ENCODE data around the gene EFCAB6. TPM values are rescaled to one million over a fixed set of nuclear protein-coding genes. Genes with fewer than 3 reads are reported as not detected.
A peak's percentile ranks its signal among the peaks of the same experiment; 100 is the strongest.

Gene EFCAB6
- total RNA-seq, 2 donors from 2014 or later, result 0.12 to 1.3 TPM

DNA sequence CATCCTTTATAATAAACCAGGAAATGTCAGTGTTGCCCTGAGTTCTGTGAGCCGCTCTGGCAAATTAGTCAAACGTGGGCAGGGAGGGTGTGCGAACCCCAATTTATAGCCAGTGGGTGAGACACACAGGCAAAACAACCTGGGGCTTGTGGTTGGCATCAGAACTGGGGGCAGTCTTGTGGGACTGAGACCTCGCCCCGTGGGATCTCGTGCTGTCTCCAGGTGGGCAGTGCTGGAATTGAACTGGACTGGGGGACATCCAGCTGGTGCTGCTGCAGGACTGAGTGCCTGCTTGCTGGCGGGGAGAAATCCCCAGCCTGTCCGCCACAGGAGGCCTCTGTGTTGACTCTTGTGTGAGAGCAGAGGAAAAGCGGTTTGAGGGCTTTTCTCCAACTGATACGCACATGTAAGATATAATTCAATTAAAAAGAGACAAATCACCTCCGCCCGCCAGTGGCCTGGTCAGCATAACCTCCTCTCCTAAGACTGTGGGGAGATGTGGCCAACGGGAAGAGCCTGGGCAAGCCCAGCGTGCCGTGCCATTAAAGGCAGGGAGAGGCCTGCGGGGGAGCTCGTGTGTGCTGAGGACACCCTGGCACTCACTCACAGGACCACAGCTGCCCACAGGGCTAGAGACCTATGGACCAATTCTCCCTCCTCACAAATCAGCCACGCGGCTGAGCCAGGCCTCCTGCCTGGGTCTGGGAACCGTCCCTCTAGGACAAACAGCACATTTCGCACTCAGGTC is 31.9 kb upstream of the EFCAB6 start:
- no peaks in the 10 kb centered on the region for H3K4me1 Mint-ChIP-seq (ENCODE audit: low read depth in 2 of 2)
- no peak for DNase-seq (ENCODE audit: low spot score)
- ATAC-seq, result no peak
- no peak overlapping the region for H3K27ac Mint-ChIP-seq
- no peaks in the 10 kb centered on the region for H3K36me3 Mint-ChIP-seq
- no peaks in the 10 kb centered on the region for H3K27me3 Mint-ChIP-seq
- no peak overlapping the region for H3K4me3 Mint-ChIP-seq
- no peaks in the 10 kb centered on the region for H3K9me3 Mint-ChIP-seq

DNA sequence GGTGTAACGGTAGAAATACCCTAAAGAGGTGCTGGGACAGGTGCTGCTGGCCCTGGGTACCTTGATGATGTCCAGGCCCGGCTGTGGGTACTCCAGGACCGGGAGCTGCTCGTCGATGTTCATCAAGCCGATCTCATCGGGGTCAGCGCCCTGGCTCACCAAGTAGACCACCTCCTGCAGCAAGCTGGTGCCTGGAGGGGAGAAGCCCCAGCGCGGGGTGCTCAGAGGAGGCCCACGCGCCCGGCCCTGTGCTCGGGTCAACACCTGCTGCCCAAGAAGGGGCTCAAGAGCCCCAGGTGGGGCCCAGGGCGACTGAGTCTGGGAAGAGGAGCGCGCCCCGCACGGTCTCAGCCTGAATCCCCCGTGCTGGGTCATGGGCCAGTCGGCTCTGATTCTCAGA is 29.6 kb upstream of the EFCAB6 start:
- no peaks in the 10 kb centered on the region for H3K27me3 Mint-ChIP-seq
- H3K9me3 Mint-ChIP-seq, result no peaks in the 10 kb centered on the region
- no peak for DNase-seq (ENCODE audit: low spot score)
- H3K27ac Mint-ChIP-seq, result no peak overlapping the region
- H3K4me3 Mint-ChIP-seq, result no peak overlapping the region
- H3K36me3 Mint-ChIP-seq, result no peaks in the 10 kb centered on the region
- no peak for ATAC-seq
- no peaks in the 10 kb centered on the region for H3K4me1 Mint-ChIP-seq (ENCODE audit: low read depth in 2 of 2)

DNA sequence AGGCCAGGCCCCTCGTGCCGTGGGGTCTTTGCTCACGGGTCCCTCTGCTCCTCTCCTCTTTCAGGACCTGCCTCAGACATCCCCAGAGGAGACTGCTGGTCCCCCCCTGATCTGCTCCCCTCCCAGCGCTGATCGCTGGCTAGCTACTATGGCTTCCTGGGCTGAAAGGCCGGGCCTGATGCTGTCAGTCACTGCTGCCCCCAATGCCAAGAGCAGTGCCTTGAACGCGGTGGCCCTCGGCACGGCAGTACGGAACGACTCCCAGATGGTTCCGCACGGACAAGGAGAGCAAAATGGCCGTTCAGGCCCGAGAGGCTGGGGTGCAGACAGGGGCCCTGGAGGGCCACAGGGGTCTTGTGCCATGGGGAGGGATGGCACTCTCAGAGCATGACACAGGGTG is 28.7 kb upstream of the EFCAB6 start:
- Mint-ChIP-seq H3K27ac (no peak overlapping the region), H3K27me3 (no peaks in the 10 kb centered on the region), H3K9me3 (no peaks in the 10 kb centered on the region), H3K4me1 (ENCODE audit: low read depth in 2 of 2) (no peaks in the 10 kb centered on the region), H3K4me3 (no peak overlapping the region), H3K36me3 (no peaks in the 10 kb centered on the region)
- ATAC-seq (no peak), DNase-seq (ENCODE audit: low spot score) (no peak)

DNA sequence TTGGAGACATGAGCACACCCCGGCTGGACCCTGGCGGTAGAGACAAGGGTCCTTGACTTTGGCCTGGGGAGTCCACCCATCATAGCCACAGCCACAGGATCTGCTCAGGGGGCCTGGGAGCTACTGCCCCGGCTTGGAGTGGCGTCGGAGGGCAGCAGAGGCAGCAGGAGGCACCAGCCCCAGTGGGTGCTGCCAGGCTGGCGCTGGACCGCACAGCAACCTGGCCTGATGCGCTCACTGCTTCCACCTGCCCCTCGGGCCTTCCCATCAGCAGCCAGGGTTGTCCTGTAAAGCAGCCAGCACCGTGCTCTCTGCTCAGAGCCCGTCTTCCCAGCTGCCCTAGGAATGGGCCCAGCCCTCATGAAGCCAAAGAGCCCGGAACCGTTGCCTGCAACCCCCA is 28.3 kb upstream of the EFCAB6 start:
- no peaks in the 10 kb centered on the region for H3K27me3 Mint-ChIP-seq
- H3K36me3 Mint-ChIP-seq, result no peaks in the 10 kb centered on the region
- no peaks in the 10 kb centered on the region for H3K9me3 Mint-ChIP-seq
- H3K4me1 Mint-ChIP-seq (ENCODE audit: low read depth in 2 of 2), result no peaks in the 10 kb centered on the region
- H3K27ac Mint-ChIP-seq, result no peak overlapping the region
- DNase-seq (ENCODE audit: low spot score), result no peak
- ATAC-seq, result no peak
- H3K4me3 Mint-ChIP-seq, result no peak overlapping the region

DNA sequence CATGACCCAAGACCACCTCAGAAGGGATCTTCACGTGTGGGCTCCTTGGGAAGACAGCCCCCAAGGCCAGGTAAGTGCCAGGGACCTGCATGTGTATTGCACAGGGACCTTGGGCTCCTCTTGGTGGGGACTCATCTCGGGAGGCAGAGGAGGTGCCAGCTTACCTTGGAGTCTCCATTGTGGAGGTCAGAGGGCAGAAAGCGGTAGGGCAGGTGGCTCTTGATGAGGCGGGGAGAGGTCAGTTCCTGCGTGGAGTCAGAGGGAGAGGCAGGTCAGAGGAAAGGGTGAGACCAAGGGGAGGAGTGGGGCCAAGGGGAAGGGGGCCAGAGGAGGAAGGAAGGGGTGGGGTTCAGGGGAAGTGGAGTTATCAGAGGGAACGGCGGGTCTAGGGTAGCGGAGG is 27.7 kb upstream of the EFCAB6 start:
- H3K4me1 Mint-ChIP-seq (ENCODE audit: low read depth in 2 of 2), result no peaks in the 10 kb centered on the region
- H3K27ac Mint-ChIP-seq, result no peak overlapping the region
- H3K27me3 Mint-ChIP-seq, result no peaks in the 10 kb centered on the region
- no peak overlapping the region for H3K4me3 Mint-ChIP-seq
- H3K9me3 Mint-ChIP-seq, result no peaks in the 10 kb centered on the region
- DNase-seq (ENCODE audit: low spot score) (no peak), ATAC-seq (no peak)
- H3K36me3 Mint-ChIP-seq, result no peaks in the 10 kb centered on the region

DNA sequence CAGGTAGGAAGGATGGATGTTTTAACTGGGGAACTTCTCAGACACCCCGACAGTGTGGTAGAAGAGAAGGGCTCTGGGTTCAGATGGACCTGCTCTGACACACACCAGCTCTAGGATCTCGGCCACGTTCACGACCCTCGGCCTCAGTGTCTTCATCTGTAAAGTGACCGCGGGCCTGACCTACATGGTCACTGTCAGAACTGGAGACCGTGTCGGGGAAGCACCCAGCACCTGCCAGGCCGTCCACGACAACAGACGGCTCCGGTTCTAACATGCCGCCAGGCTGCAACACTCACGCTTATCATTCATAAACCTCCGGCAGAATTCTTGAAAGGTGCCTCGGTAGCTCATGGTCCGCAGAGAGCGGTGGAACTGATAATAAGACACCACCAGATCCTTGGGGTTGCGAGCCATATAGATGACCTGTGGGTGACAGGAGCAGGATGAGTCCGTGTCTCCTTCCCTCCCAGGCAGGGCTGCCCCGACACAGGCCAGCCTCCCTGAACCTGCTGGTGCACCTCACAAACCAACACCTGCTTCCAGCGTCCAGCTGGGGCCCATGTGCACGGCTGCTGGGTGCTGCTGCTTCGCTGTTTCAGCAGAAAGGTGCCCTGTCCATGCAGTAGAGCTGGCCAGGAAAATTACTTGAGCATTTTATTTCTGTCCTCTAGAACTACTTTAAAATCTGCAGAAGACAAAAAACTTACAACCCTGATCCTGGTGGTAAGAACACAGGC is 26.6 kb upstream of the EFCAB6 start:
- Mint-ChIP-seq H3K36me3 (no peaks in the 10 kb centered on the region), H3K4me1 (ENCODE audit: low read depth in 2 of 2) (no peaks in the 10 kb centered on the region), H3K9me3 (no peaks in the 10 kb centered on the region), H3K4me3 (no peak overlapping the region), H3K27ac (no peak overlapping the region), H3K27me3 (no peaks in the 10 kb centered on the region)
- ATAC-seq, result no peak
- DNase-seq (ENCODE audit: low spot score), result no peak

DNA sequence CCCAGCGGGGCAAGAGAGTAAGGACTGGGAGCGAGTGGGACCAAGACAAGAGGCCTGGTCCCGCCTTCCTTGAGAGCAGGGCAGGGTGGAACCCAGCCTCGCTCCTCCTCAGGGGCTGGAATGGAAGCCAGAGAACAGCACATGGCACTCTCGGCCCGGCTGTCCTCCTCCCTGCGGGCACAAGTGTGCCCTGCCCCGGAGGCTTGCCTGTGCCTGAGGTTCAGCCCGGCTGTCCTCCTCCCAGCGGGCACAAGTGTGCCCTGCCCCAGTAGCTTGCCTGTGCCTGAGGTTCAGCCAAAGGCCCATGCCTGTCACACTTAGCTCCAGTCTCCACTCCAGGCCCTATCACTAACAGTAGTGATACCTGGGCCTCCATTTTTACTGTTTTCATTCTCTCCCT is 26.1 kb upstream of the EFCAB6 start:
- H3K4me3 Mint-ChIP-seq, result no peak overlapping the region
- H3K4me1 Mint-ChIP-seq (ENCODE audit: low read depth in 2 of 2), result no peaks in the 10 kb centered on the region
- H3K36me3 Mint-ChIP-seq, result no peaks in the 10 kb centered on the region
- peak in 1 of 2 donors; percentile 12 for ATAC-seq
- DNase-seq (ENCODE audit: low spot score), result no peak
- no peak overlapping the region for H3K27ac Mint-ChIP-seq
- H3K9me3 Mint-ChIP-seq, result no peaks in the 10 kb centered on the region
- H3K27me3 Mint-ChIP-seq, result no peaks in the 10 kb centered on the region

DNA sequence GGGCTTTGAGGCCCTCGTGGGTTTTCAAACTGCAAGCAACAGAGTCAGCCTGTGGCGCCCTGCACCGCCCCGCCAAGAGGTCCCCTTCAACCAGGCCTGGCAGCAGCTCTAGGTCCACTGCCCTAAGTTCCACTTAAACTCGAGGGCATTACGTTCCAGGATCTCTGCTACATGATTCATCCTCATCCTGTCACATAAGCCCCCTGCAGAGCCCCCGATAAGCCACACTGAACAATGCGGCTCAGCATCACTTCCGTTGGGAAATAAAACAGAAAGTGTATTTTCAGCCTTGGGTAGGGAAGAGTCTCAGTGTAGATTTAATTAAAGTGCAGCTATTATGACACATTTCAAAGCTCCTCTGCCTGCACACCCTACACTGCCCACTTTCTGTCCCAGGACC is 25.6 kb upstream of the EFCAB6 start:
- DNase-seq (ENCODE audit: low spot score), result no peak
- Mint-ChIP-seq H3K4me1 (ENCODE audit: low read depth in 2 of 2) (no peaks in the 10 kb centered on the region), H3K9me3 (no peaks in the 10 kb centered on the region), H3K27me3 (peaks cover 0 to 3% of the 10 kb centered on the region in 2 donors), H3K4me3 (no peak overlapping the region), H3K27ac (no peak overlapping the region), H3K36me3 (no peaks in the 10 kb centered on the region)
- no peak for ATAC-seq

DNA sequence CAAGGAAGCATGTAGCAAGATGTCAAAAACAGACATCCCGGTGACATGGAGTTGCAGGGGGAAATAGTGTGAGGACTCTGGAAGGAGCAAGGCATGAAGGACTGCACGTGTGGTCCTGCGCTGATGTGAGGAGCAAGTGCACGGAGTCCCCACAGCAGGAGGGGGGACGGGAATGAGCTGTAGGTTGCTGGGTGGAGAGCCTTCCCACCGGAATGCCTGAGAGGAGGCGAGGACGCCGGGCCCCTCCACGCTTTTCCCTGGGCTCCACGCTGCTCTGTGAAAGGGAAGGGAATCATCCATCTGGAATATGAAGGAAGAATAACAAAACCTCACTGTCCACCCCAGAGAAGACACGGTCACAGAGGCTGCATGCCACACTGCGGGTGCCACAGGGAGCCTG is 23.6 kb upstream of the EFCAB6 start:
- ATAC-seq (no peak), DNase-seq (ENCODE audit: low spot score) (no peak)
- no peaks in the 10 kb centered on the region for H3K9me3 Mint-ChIP-seq
- H3K36me3 Mint-ChIP-seq, result no peaks in the 10 kb centered on the region
- no peaks in the 10 kb centered on the region for H3K4me1 Mint-ChIP-seq (ENCODE audit: low read depth in 2 of 2)
- no peak overlapping the region for H3K4me3 Mint-ChIP-seq
- H3K27me3 Mint-ChIP-seq, result peaks cover 0 to 3% of the 10 kb centered on the region in 2 donors
- no peak overlapping the region for H3K27ac Mint-ChIP-seq

DNA sequence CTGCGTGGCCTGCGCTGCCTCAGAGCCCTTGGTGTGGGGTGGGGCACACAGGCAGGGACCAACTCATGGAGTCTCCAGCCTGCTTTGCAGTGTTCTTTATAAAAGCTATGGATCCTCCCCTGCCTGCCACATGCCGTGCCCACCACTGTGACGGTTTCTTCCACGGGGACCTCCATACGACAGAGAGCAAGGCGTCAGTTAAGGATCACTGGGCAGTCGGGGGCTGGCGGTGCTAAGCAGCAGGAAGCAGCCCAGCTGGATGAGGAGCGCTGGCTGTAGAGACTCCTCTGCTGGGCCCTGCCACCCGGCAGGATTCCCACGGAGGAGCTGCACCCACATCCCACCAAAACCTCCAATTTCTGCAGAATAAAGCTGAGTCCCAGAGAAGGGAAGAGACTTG is 23.1 kb upstream of the EFCAB6 start:
- Mint-ChIP-seq H3K4me1 (ENCODE audit: low read depth in 2 of 2) (no peaks in the 10 kb centered on the region), H3K36me3 (no peaks in the 10 kb centered on the region), H3K27me3 (peaks cover 0 to 3% of the 10 kb centered on the region in 2 donors), H3K4me3 (no peak overlapping the region), H3K9me3 (no peaks in the 10 kb centered on the region), H3K27ac (no peak overlapping the region)
- DNase-seq (ENCODE audit: low spot score) (no peak), ATAC-seq (no peak)

DNA sequence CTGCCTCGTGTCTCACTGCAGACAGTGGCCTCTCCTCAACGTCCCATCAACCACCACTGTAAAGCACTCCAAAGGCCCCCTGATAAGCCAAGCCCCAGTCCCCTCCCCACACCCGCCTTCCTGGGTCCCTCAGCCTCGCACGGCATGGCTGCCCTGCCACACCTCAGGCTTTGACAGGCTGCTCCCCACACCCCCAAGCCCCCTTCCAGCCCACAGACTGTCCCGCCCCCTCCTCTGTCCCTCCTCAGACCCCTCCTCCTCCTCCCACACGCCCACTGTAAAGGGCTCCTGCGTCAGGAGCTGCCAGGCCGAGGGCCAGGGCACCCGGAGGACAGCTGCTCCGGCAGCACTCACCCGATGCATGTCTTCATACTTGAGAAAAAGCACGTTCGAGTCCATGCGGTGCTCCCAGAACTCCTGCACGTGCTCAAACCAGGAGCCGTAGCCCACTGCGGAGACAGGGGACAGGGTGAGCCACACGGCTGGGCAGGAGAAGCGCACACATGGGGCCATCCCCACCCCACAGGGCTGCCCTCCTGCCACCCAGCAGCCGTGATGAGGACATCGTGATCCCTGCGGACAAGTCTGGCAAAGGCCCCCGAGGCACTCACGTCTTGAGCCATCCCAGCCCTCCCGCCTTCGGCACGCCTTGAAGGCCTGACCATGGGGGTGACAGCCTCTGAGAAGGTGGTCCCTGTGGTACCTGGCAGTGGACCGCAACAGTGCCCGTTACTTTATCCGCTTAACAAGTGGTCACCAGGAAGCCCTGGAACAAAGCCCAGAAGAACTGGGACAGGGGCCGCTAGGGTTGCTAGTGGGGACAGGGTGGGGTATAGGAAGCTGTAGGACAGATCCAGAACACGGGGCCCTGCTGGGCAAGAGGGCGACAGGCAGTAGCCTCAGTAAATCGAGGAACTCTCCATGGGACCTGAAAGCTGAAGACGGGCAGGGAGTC is 21.5 kb upstream of the EFCAB6 start:
- no peaks in the 10 kb centered on the region for H3K4me1 Mint-ChIP-seq (ENCODE audit: low read depth in 2 of 2)
- H3K27ac Mint-ChIP-seq, result no peak overlapping the region
- H3K27me3 Mint-ChIP-seq, result peaks cover 0 to 3% of the 10 kb centered on the region in 2 donors

DNA sequence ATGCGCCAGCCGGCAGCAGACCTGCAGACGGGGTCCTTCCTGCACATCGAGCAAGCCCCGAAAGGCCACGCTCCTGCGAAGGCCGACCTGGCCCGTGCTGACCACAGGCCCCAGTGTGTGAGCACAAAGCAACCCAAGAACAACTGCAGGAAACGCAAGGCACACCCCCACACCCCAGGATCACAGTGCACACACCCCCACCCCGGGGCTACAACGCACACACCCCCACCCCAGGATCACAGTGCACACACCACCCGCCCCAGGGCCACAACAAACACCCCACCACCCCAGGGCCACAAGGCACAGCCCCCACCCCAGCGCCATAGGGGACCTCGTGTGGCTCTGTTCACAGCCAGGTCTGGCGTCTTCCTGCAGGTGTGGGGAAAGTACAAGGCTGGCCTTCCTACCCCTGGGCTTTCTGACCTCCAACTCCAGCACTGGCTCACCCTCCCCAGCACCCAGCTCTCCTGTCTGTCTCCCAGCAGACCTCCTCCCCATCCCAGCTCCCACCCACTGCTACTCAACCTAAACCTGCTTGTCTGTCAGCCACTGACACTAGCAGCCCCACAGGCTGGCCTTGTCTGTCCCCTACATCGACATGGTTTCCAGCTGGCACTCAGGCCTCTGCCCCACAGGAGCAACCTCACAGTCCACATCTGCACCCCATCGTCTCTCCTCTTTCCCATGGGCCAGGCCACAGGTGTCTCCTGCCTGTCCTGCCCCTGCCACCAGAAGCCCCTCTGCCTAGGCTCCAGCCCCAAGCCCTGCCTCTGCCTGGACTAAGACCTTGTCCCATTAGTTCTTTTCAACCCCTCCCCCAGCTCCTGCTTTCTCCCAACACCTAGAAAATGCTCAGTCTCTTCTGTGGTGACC is 20.5 kb upstream of the EFCAB6 start:
- Mint-ChIP-seq H3K27me3 (peaks cover 0 to 3% of the 10 kb centered on the region in 2 donors), H3K4me1 (ENCODE audit: low read depth in 2 of 2) (no peaks in the 10 kb centered on the region), H3K27ac (no peak overlapping the region), H3K36me3 (no peaks in the 10 kb centered on the region), H3K9me3 (no peaks in the 10 kb centered on the region), H3K4me3 (no peak overlapping the region)
- DNase-seq (ENCODE audit: low spot score), result no peak
- peak in 1 of 2 donors; percentile 22 for ATAC-seq

More for the DNA sequence above, 21.5 kb upstream of the EFCAB6 start:
- ATAC-seq, result no peak
- Mint-ChIP-seq H3K9me3 (no peaks in the 10 kb centered on the region), H3K36me3 (no peaks in the 10 kb centered on the region), H3K4me3 (no peak overlapping the region)
- no peak for DNase-seq (ENCODE audit: low spot score)

Measured in natural killer cell treated with Interleukin-12 subunit alpha and Interleukin-12 subunit beta and Interleukin-15 and Interleukin-18, amount 100 ng/mL, for 72 hours (primary cell).